Esophagus mucosa (tissue), 1 donor: ENCODE data around the gene BTBD9. TPM values are rescaled to one million over a fixed set of nuclear protein-coding genes. Genes with fewer than 3 reads are reported as not detected.

Experiments
- ATAC-seq: fragments of 200-7000 bp; cut with Tn5 transposase; one replicate; pipeline ENCODE4 v1.9.1; 2020
- total RNA-seq: library from RNA; stranded (reverse); gene quantifications from one replicate; pipeline ENCODE4 v1.2.4, GENCODE V29; 2023
- donor health status: DM: yes; HTN: yes; CAD: no.

Gene BTBD9
- total RNA-seq, 1 donor from 2014 or later = 13.4 TPM

- ATAC-seq = no peak
Measured at GRCh38 chr6:38427492-38428210, 212.1 kb downstream of the BTBD9 start.

GRCh38 chr6:38425788-38426488 lies 213.8 kb downstream of the BTBD9 start:
- ATAC-seq = peak; percentile 44

- ATAC-seq = no peak
Measured at GRCh38 chr6:38423746-38424145, 216.0 kb downstream of the BTBD9 start.

GRCh38 chr6:38420207-38420606 lies 219.5 kb downstream of the BTBD9 start:
- ATAC-seq = no peak

- no peak for ATAC-seq
Measured at GRCh38 chr6:38417521-38417920, 222.2 kb downstream of the BTBD9 start.

- no peak for ATAC-seq
Measured at GRCh38 chr6:38415231-38416005, 224.3 kb downstream of the BTBD9 start.

- ATAC-seq = no peak
Measured at GRCh38 chr6:38413102-38413800, 226.5 kb downstream of the BTBD9 start.

GRCh38 chr6:38407192-38407591 lies 232.5 kb downstream of the BTBD9 start:
- no peak for ATAC-seq

GRCh38 chr6:38406096-38406495 lies 233.6 kb downstream of the BTBD9 start:
- no peak for ATAC-seq

GRCh38 chr6:38404900-38405556 lies 234.7 kb downstream of the BTBD9 start:
- ATAC-seq = peak; percentile 88

GRCh38 chr6:38404355-38404754 lies 235.4 kb downstream of the BTBD9 start:
- peak; percentile 48 for ATAC-seq

GRCh38 chr6:38403548-38403947 lies 236.2 kb downstream of the BTBD9 start:
- ATAC-seq = no peak

GRCh38 chr6:38400764-38401163 lies 239.0 kb downstream of the BTBD9 start:
- no peak for ATAC-seq

GRCh38 chr6:38400101-38400500 lies 239.6 kb downstream of the BTBD9 start:
- no peak for ATAC-seq

- ATAC-seq = peak; percentile 76
Measured at GRCh38 chr6:38396209-38396608, 243.5 kb downstream of the BTBD9 start.

- no peak for ATAC-seq
Measured at GRCh38 chr6:38393986-38394385, 245.7 kb downstream of the BTBD9 start.

- ATAC-seq = no peak
Measured at GRCh38 chr6:38391626-38392579, 247.8 kb downstream of the BTBD9 start.

GRCh38 chr6:38391206-38391605 lies 248.5 kb downstream of the BTBD9 start:
- no peak for ATAC-seq

- no peak for ATAC-seq
Measured at GRCh38 chr6:38389875-38390274, 249.9 kb downstream of the BTBD9 start.

- ATAC-seq = no peak
Measured at GRCh38 chr6:38387971-38388370, 251.8 kb downstream of the BTBD9 start.

- no peak for ATAC-seq
Measured at GRCh38 chr6:38387461-38387860, 252.3 kb downstream of the BTBD9 start.
